Measurements from ENCODE around the gene TMEM132C. TPM values are rescaled to one million over a fixed set of nuclear protein-coding genes. Genes with fewer than 3 reads are reported as not detected.

The TMEM132C gene
- total and polyA plus RNA-seq, 2 donors (not counting 3 experiments of a cell fraction or from before 2014, with no cell fraction given): not detected

DNA sequence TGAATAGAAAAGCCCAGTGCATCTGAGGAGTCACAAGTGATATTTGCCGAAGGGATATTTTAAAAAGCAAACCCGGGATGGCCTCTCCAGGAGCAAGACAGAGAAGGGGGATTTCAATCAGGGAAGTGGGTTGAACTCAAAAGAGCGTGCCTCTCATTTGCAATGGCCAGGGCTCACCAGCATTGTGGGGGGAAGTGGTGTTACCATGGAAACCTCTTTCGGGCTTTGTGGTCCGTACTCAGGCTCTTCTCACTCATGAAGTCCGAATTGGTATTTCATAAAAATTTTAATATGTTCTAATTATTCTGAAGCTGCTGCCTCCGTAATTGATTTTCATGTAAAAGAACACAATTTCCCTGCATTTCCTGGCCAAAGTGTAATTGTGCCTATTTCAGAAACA, 476.9 kb downstream of the TMEM132C start:
- no peaks in the 10 kb centered on the region for H4K20me1 ChIP-seq (replicated peaks; ENCODE audit: control insufficient read depth, extremely low read depth, insufficient read depth, low read length)
- no peaks in the 10 kb centered on the region for H3K9me1 ChIP-seq (replicated peaks; ENCODE audit: control insufficient read depth, extremely low read depth, insufficient read depth, low read length)
- H3K79me2 ChIP-seq (ENCODE audit: control insufficient read depth, insufficient read depth, low read length): no peaks in the 10 kb centered on the region
- no peak overlapping the region for H3K9ac ChIP-seq (replicated peaks; ENCODE audit: extremely low read depth, insufficient read depth, low read length)
- BruUV-seq (replicated peaks): no TSS peak
- TF ChIP-seq POLR2AphosphoS5 (IDR thresholded peaks at IDR 0.05; ENCODE audit: insufficient read depth, low read depth, low read length) (no peak), MYC (IDR thresholded peaks at IDR 0.05; ENCODE audit: low read depth, low read length) (no peak), FOS (IDR thresholded peaks at IDR 0.05; ENCODE audit: borderline replicate concordance, insufficient read depth, low read length) (no peak), POLR2A (IDR thresholded peaks at IDR 0.05; ENCODE audit: low read depth, low read length) (no peak), GATA2 (IDR thresholded peaks at IDR 0.05; ENCODE audit: insufficient read depth, insufficient read length, low read depth, low read length) (no peak), MAX (IDR thresholded peaks at IDR 0.05; ENCODE audit: insufficient read depth, insufficient read length) (no peak), EZH2 (IDR thresholded peaks at IDR 0.05; ENCODE audit: borderline replicate concordance, low read depth, low read length, severe bottlenecking) (no peak), CTCF (IDR thresholded peaks at IDR 0.05; ENCODE audit: extremely low read depth in 1 of 2, insufficient read depth in 1 of 2, low read depth in 1 of 2, low read length in 2 of 2) (no peak), JUN (IDR thresholded peaks at IDR 0.05; ENCODE audit: borderline replicate concordance, insufficient read depth, insufficient read length, low read depth) (no peak)
- ChIA-PET POLR2A (no interaction called here), CTCF (no interaction called here)
- intact Hi-C loops (cut with micrococcal nuclease): no loop called here
- H3K4me1 ChIP-seq (ENCODE audit: control insufficient read depth, extremely low read depth, insufficient read depth, low read length): no peaks in the 10 kb centered on the region
- dilution Hi-C loops (cut with MboI; ENCODE audit: extremely low pct_ligation_motif_present, low sequenced_read_pairs): no loop called here
- H3K4me3 ChIP-seq (replicated peaks in 1 of 3; ENCODE audit: insufficient read depth in 1 of 3, low read depth in 1 of 3, low read length in 3 of 3): no peak overlapping the region
- H3K27ac ChIP-seq (ENCODE audit: insufficient read depth, low read depth, low read length): no peak overlapping the region
- no peaks in the 10 kb centered on the region for H3K36me3 ChIP-seq (ENCODE audit: control insufficient read depth in 2 of 2, extremely low read depth in 1 of 2, insufficient read depth in 2 of 2, low read length in 2 of 2)
- peaks cover 7% of the 10 kb centered on the region for H3K9me3 ChIP-seq (replicated peaks; ENCODE audit: control insufficient read depth, insufficient read depth, low read length)
- FAIRE-seq: no peak
- no peak for DNase-seq (ENCODE audit: low read depth, low spot score)
- H3K4me2 ChIP-seq (ENCODE audit: insufficient read depth, low read length): no peak overlapping the region
- no peak overlapping the region for H2AFZ ChIP-seq (ENCODE audit: low read depth, low read length)
- no peaks in the 10 kb centered on the region for H3K27me3 ChIP-seq (ENCODE audit: control insufficient read depth in 2 of 2, insufficient read depth in 2 of 2, low read length in 2 of 2)

All from endothelial cell of umbilical vein (primary cell).